OCI-LY3 (cell line): ENCODE measurements around the gene SETD5.

Experiments
- EZH2phosphoT487 ChIP-seq: fragments of 200-600 bp; shearing (Covaris generic); IDR thresholded peaks from 2 replicates; pipeline ENCODE4 v1.6.1; 2018; ENCODE audit warnings: antibody characterized with exemption, mixed run types, low read depth
- TF ChIP-seq, protein P1 (sequence below): fragments of 200-600, 300-600 bp; sonication (generic); IDR thresholded peaks from 2 replicates; pipeline ENCODE4 v1.5.1; 2014; ENCODE audit warnings: antibody characterized with exemption, low read length, low read depth

DNA sequence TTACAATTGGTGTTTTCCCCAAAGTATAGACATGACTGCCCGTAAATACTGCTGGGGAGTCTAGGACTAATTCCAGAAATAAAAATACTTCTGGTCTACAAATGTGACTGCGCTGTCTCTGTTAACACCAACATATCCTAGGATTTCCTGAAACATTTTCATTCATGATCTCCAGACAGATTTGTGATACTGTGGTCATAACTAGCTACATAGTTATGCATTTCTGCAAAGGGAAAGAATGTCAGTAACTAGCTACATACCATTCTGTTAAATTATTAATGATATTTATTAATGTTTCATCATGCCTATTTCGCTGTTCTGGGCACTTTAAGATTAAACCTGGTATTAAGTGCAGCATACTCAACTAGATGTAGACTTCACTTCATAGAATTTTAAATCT lies 33.3 kb downstream of the SETD5 start:
- TF ChIP-seq, protein P1, sequence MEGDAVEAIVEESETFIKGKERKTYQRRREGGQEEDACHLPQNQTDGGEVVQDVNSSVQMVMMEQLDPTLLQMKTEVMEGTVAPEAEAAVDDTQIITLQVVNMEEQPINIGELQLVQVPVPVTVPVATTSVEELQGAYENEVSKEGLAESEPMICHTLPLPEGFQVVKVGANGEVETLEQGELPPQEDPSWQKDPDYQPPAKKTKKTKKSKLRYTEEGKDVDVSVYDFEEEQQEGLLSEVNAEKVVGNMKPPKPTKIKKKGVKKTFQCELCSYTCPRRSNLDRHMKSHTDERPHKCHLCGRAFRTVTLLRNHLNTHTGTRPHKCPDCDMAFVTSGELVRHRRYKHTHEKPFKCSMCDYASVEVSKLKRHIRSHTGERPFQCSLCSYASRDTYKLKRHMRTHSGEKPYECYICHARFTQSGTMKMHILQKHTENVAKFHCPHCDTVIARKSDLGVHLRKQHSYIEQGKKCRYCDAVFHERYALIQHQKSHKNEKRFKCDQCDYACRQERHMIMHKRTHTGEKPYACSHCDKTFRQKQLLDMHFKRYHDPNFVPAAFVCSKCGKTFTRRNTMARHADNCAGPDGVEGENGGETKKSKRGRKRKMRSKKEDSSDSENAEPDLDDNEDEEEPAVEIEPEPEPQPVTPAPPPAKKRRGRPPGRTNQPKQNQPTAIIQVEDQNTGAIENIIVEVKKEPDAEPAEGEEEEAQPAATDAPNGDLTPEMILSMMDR, result no peak
- no peak for TF ChIP-seq EZH2phosphoT487
